ENCODE results near the gene PLA2G2D.

Gene PLA2G2D

GRCh38 chr1:20142001-20142710 is 22.8 kb upstream of the PLA2G2D start:
- no CpG with 5 or more reads among the region's 13 CpGs for WGBS (ENCODE audit: insufficient coverage, insufficient read length)
- Histone ChIP-seq H3K36me3 (ENCODE audit: control insufficient read depth, insufficient read depth, low read length) (no peaks in the 10 kb centered on the region), H3K4me1 (ENCODE audit: control insufficient read depth, insufficient read depth, low read length) (no peaks in the 10 kb centered on the region), H3K27ac (ENCODE audit: low read length) (no peak overlapping the region), H3K4me3 (ENCODE audit: low read length) (no peak overlapping the region), H3K9me3 (ENCODE audit: control insufficient read depth, insufficient read depth, low read length) (no peaks in the 10 kb centered on the region), H3K27me3 (ENCODE audit: control insufficient read depth, insufficient read depth, low read length) (no peaks in the 10 kb centered on the region)
- DNase-seq (ENCODE audit: low read depth, low spot score), result no peak

GRCh38 chr1:20141466-20141865 is 22.1 kb upstream of the PLA2G2D start:
- Histone ChIP-seq H3K4me1 (ENCODE audit: control insufficient read depth, insufficient read depth, low read length) (no peaks in the 10 kb centered on the region), H3K36me3 (ENCODE audit: control insufficient read depth, insufficient read depth, low read length) (no peaks in the 10 kb centered on the region), H3K27me3 (ENCODE audit: control insufficient read depth, insufficient read depth, low read length) (no peaks in the 10 kb centered on the region), H3K4me3 (ENCODE audit: low read length) (no peak overlapping the region), H3K27ac (ENCODE audit: low read length) (no peak overlapping the region), H3K9me3 (ENCODE audit: control insufficient read depth, insufficient read depth, low read length) (no peaks in the 10 kb centered on the region)
- WGBS (ENCODE audit: insufficient coverage, insufficient read length), result no CpG with 5 or more reads among the region's 7 CpGs
- no peak for DNase-seq (ENCODE audit: low read depth, low spot score)

- Histone ChIP-seq H3K27ac (ENCODE audit: low read length) (no peak overlapping the region), H3K36me3 (ENCODE audit: control insufficient read depth, insufficient read depth, low read length) (no peaks in the 10 kb centered on the region), H3K27me3 (ENCODE audit: control insufficient read depth, insufficient read depth, low read length) (no peaks in the 10 kb centered on the region), H3K9me3 (ENCODE audit: control insufficient read depth, insufficient read depth, low read length) (no peaks in the 10 kb centered on the region), H3K4me1 (ENCODE audit: control insufficient read depth, insufficient read depth, low read length) (no peaks in the 10 kb centered on the region), H3K4me3 (ENCODE audit: low read length) (no peak overlapping the region)
- WGBS (ENCODE audit: insufficient coverage, insufficient read length), result no CpG with 5 or more reads among the region's 9 CpGs
- DNase-seq (ENCODE audit: low read depth, low spot score), result no peak
These were observed 21.7 kb upstream of the PLA2G2D start for GRCh38 chr1:20141001-20141400.

- Histone ChIP-seq H3K4me3 (ENCODE audit: low read length) (no peak overlapping the region), H3K4me1 (ENCODE audit: control insufficient read depth, insufficient read depth, low read length) (no peaks in the 10 kb centered on the region), H3K36me3 (ENCODE audit: control insufficient read depth, insufficient read depth, low read length) (no peaks in the 10 kb centered on the region), H3K27me3 (ENCODE audit: control insufficient read depth, insufficient read depth, low read length) (no peaks in the 10 kb centered on the region), H3K27ac (ENCODE audit: low read length) (no peak overlapping the region), H3K9me3 (ENCODE audit: control insufficient read depth, insufficient read depth, low read length) (no peaks in the 10 kb centered on the region)
- WGBS (ENCODE audit: insufficient coverage, insufficient read length), result no CpG with 5 or more reads among the region's 13 CpGs
- no peak for DNase-seq (ENCODE audit: low read depth, low spot score)
These were observed 20.7 kb upstream of the PLA2G2D start for GRCh38 chr1:20139776-20140612.

- no peaks in the 10 kb centered on the region for H3K27me3 ChIP-seq (ENCODE audit: control insufficient read depth, insufficient read depth, low read length)
- no peaks in the 10 kb centered on the region for H3K9me3 ChIP-seq (ENCODE audit: control insufficient read depth, insufficient read depth, low read length)
- H3K4me1 ChIP-seq (ENCODE audit: control insufficient read depth, insufficient read depth, low read length), result no peaks in the 10 kb centered on the region
- no peak for DNase-seq (ENCODE audit: low read depth, low spot score)
- no peaks in the 10 kb centered on the region for H3K36me3 ChIP-seq (ENCODE audit: control insufficient read depth, insufficient read depth, low read length)
- H3K4me3 ChIP-seq (ENCODE audit: low read length), result no peak within 1 kb of the TSS
- no peak within 1 kb of the TSS for H3K27ac ChIP-seq (ENCODE audit: low read length)
- no CpG with 5 or more reads among the region's 9 CpGs for WGBS (ENCODE audit: insufficient coverage, insufficient read length)
These were observed 19.7 kb upstream of the PLA2G2D start, which contains the start of gene PLA2G2F for GRCh38 chr1:20138961-20139550. Gene PLA2G2F (plus strand): TSS chr1:20139323. CDS start chr1:20139428, 105 bp downstream.

GRCh38 chr1:20138346-20138745 is 19.0 kb upstream of the PLA2G2D start:
- Histone ChIP-seq H3K9me3 (ENCODE audit: control insufficient read depth, insufficient read depth, low read length) (no peaks in the 10 kb centered on the region), H3K4me1 (ENCODE audit: control insufficient read depth, insufficient read depth, low read length) (no peaks in the 10 kb centered on the region), H3K4me3 (ENCODE audit: low read length) (no peak overlapping the region), H3K27me3 (ENCODE audit: control insufficient read depth, insufficient read depth, low read length) (no peaks in the 10 kb centered on the region), H3K36me3 (ENCODE audit: control insufficient read depth, insufficient read depth, low read length) (no peaks in the 10 kb centered on the region), H3K27ac (ENCODE audit: low read length) (no peak overlapping the region)
- no CpG with 5 or more reads among the region's 6 CpGs for WGBS (ENCODE audit: insufficient coverage, insufficient read length)
- DNase-seq (ENCODE audit: low read depth, low spot score), result no peak

GRCh38 chr1:20137604-20138003 is 18.3 kb upstream of the PLA2G2D start:
- no CpG with 5 or more reads among the region's 1 CpG for WGBS (ENCODE audit: insufficient coverage, insufficient read length)
- no peak for DNase-seq (ENCODE audit: low read depth, low spot score)
- no peaks in the 10 kb centered on the region for H3K9me3 ChIP-seq (ENCODE audit: control insufficient read depth, insufficient read depth, low read length)

GRCh38 chr1:20137055-20137454 is 17.7 kb upstream of the PLA2G2D start:
- Histone ChIP-seq H3K4me3 (ENCODE audit: low read length) (no peak overlapping the region), H3K36me3 (ENCODE audit: control insufficient read depth, insufficient read depth, low read length) (no peaks in the 10 kb centered on the region), H3K4me1 (ENCODE audit: control insufficient read depth, insufficient read depth, low read length) (no peaks in the 10 kb centered on the region), H3K9me3 (ENCODE audit: control insufficient read depth, insufficient read depth, low read length) (no peaks in the 10 kb centered on the region), H3K27me3 (ENCODE audit: control insufficient read depth, insufficient read depth, low read length) (no peaks in the 10 kb centered on the region), H3K27ac (ENCODE audit: low read length) (no peak overlapping the region)
- no peak for DNase-seq (ENCODE audit: low read depth, low spot score)
- no CpG with 5 or more reads among the region's 4 CpGs for WGBS (ENCODE audit: insufficient coverage, insufficient read length)

More at GRCh38 chr1:20137604-20138003, 18.3 kb upstream of the PLA2G2D start:
- Histone ChIP-seq H3K4me1 (ENCODE audit: control insufficient read depth, insufficient read depth, low read length) (no peaks in the 10 kb centered on the region), H3K27ac (ENCODE audit: low read length) (no peak overlapping the region), H3K27me3 (ENCODE audit: control insufficient read depth, insufficient read depth, low read length) (no peaks in the 10 kb centered on the region), H3K36me3 (ENCODE audit: control insufficient read depth, insufficient read depth, low read length) (no peaks in the 10 kb centered on the region), H3K4me3 (ENCODE audit: low read length) (no peak overlapping the region)

GRCh38 chr1:20136249-20136648 is 16.9 kb upstream of the PLA2G2D start:
- H3K27me3 ChIP-seq (ENCODE audit: control insufficient read depth, insufficient read depth, low read length), result no peaks in the 10 kb centered on the region
- H3K9me3 ChIP-seq (ENCODE audit: control insufficient read depth, insufficient read depth, low read length), result no peaks in the 10 kb centered on the region
- no peak for DNase-seq (ENCODE audit: low read depth, low spot score)
- H3K4me3 ChIP-seq (ENCODE audit: low read length), result no peak overlapping the region
- no peak overlapping the region for H3K27ac ChIP-seq (ENCODE audit: low read length)
- no CpG with 5 or more reads among the region's 3 CpGs for whole genome bisulfite sequencing (ENCODE audit: insufficient coverage, insufficient read length)
- H3K36me3 ChIP-seq (ENCODE audit: control insufficient read depth, insufficient read depth, low read length), result no peaks in the 10 kb centered on the region
- H3K4me1 ChIP-seq (ENCODE audit: control insufficient read depth, insufficient read depth, low read length), result no peaks in the 10 kb centered on the region

GRCh38 chr1:20134995-20135394 is 15.7 kb upstream of the PLA2G2D start:
- H3K27ac ChIP-seq (ENCODE audit: low read length), result no peak overlapping the region
- H3K4me3 ChIP-seq (ENCODE audit: low read length), result no peak overlapping the region
- no peaks in the 10 kb centered on the region for H3K27me3 ChIP-seq (ENCODE audit: control insufficient read depth, insufficient read depth, low read length)
- no peak for DNase-seq (ENCODE audit: low read depth, low spot score)
- no peaks in the 10 kb centered on the region for H3K4me1 ChIP-seq (ENCODE audit: control insufficient read depth, insufficient read depth, low read length)
- no peaks in the 10 kb centered on the region for H3K9me3 ChIP-seq (ENCODE audit: control insufficient read depth, insufficient read depth, low read length)
- no peaks in the 10 kb centered on the region for H3K36me3 ChIP-seq (ENCODE audit: control insufficient read depth, insufficient read depth, low read length)
- WGBS (ENCODE audit: insufficient coverage, insufficient read length), result no CpG with 5 or more reads among the region's 3 CpGs

Measured in iPS DF 6.9 (cell line).